ENCODE data around the gene LY86. TPM values are rescaled to one million over a fixed set of nuclear protein-coding genes. Genes with fewer than 3 reads are reported as not detected.

The LY86 gene
- total and polyA plus RNA-seq, 9 of the 15 experiments (the other 6 are each of a cell fraction or from before 2014, with no cell fraction given) = 0.08 to 0.20 TPM; not detected in 7

DNA sequence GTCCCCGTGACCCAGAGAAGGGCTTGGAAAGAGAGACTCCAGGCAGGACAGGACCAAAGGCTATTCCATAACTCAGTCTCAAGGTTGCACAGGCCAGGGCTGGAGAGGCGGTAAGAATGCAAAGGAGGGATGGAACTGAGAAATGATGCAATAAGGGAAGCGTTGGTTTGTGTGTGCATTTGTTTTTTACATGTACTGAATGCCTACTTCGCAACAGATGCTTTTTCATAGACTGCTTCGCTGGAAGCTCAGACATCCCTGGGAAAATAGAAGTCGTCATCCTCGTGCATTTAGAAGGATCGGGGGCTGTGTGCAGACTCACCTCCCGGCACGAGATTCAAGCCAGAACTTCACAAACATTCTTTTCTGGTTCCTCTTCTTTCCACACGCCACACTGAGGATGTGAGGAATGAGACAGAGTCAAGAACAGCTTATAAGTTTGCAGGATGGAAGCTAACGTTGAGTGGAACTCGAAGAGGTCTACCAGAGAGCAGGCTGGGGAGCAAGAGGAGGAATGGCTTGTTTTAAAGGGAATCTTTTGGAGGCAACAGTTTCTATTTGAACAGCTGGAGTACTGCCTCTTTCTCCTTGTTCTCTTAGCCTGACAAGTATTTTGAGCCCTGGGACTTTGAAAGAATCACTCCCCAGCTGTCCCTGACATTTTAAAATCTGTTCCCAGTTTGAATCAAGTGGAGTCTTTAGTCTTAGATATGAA, 19.3 kb upstream of the LY86 start (continued):
- TF ChIP-seq, protein P1, sequence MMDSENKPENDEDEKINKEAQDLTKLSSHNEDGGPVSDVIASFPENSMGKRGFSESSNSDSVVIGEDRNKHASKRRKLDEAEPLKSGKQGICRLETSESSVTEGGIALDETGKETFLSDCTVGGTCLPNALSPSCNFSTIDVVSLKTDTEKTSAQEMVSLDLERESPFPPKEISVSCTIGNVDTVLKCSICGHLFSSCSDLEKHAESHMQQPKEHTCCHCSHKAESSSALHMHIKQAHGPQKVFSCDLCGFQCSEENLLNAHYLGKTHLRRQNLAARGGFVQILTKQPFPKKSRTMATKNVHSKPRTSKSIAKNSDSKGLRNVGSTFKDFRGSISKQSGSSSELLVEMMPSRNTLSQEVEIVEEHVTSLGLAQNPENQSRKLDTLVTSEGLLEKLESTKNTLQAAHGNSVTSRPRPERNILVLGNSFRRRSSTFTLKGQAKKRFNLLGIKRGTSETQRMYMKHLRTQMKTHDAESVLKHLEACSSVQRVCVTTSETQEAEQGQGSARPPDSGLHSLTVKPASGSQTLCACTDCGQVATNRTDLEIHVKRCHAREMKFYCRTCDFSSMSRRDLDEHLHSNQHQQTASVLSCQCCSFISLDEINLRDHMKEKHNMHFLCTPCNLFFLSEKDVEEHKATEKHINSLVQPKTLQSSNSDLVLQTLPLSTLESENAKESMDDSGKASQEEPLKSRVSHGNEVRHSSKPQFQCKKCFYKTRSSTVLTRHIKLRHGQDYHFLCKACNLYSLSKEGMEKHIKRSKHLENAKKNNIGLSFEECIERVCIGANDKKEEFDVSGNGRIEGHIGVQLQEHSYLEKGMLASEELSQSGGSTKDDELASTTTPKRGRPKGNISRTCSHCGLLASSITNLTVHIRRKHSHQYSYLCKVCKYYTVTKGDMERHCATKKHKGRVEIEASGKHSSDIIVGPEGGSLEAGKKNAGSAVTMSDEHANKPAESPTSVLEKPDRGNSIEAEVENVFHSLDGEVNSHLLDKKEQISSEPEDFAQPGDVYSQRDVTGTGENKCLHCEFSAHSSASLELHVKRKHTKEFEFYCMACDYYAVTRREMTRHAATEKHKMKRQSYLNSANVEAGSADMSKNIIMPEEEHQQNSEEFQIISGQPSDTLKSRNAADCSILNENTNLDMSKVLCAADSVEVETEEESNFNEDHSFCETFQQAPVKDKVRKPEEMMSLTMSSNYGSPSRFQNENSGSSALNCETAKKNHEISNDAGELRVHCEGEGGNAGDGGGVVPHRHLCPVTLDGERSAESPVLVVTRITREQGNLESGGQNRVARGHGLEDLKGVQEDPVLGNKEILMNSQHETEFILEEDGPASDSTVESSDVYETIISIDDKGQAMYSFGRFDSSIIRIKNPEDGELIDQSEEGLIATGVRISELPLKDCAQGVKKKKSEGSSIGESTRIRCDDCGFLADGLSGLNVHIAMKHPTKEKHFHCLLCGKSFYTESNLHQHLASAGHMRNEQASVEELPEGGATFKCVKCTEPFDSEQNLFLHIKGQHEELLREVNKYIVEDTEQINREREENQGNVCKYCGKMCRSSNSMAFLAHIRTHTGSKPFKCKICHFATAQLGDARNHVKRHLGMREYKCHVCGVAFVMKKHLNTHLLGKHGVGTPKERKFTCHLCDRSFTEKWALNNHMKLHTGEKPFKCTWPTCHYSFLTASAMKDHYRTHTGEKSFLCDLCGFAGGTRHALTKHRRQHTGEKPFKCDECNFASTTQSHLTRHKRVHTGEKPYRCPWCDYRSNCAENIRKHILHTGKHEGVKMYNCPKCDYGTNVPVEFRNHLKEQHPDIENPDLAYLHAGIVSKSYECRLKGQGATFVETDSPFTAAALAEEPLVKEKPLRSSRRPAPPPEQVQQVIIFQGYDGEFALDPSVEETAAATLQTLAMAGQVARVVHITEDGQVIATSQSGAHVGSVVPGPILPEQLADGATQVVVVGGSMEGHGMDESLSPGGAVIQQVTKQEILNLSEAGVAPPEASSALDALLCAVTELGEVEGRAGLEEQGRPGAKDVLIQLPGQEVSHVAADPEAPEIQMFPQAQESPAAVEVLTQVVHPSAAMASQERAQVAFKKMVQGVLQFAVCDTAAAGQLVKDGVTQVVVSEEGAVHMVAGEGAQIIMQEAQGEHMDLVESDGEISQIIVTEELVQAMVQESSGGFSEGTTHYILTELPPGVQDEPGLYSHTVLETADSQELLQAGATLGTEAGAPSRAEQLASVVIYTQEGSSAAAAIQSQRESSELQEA (IDR thresholded peaks at IDR 0.05; ENCODE audit: low read depth) = no peak
- TF ChIP-seq, protein P2, sequence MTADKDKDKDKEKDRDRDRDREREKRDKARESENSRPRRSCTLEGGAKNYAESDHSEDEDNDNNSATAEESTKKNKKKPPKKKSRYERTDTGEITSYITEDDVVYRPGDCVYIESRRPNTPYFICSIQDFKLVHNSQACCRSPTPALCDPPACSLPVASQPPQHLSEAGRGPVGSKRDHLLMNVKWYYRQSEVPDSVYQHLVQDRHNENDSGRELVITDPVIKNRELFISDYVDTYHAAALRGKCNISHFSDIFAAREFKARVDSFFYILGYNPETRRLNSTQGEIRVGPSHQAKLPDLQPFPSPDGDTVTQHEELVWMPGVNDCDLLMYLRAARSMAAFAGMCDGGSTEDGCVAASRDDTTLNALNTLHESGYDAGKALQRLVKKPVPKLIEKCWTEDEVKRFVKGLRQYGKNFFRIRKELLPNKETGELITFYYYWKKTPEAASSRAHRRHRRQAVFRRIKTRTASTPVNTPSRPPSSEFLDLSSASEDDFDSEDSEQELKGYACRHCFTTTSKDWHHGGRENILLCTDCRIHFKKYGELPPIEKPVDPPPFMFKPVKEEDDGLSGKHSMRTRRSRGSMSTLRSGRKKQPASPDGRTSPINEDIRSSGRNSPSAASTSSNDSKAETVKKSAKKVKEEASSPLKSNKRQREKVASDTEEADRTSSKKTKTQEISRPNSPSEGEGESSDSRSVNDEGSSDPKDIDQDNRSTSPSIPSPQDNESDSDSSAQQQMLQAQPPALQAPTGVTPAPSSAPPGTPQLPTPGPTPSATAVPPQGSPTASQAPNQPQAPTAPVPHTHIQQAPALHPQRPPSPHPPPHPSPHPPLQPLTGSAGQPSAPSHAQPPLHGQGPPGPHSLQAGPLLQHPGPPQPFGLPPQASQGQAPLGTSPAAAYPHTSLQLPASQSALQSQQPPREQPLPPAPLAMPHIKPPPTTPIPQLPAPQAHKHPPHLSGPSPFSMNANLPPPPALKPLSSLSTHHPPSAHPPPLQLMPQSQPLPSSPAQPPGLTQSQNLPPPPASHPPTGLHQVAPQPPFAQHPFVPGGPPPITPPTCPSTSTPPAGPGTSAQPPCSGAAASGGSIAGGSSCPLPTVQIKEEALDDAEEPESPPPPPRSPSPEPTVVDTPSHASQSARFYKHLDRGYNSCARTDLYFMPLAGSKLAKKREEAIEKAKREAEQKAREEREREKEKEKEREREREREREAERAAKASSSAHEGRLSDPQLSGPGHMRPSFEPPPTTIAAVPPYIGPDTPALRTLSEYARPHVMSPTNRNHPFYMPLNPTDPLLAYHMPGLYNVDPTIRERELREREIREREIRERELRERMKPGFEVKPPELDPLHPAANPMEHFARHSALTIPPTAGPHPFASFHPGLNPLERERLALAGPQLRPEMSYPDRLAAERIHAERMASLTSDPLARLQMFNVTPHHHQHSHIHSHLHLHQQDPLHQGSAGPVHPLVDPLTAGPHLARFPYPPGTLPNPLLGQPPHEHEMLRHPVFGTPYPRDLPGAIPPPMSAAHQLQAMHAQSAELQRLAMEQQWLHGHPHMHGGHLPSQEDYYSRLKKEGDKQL (CRISPR knock-in tag; IDR thresholded peaks at IDR 0.05; ENCODE audit: borderline replicate concordance) = no peak
- TF ChIP-seq, protein P3, sequence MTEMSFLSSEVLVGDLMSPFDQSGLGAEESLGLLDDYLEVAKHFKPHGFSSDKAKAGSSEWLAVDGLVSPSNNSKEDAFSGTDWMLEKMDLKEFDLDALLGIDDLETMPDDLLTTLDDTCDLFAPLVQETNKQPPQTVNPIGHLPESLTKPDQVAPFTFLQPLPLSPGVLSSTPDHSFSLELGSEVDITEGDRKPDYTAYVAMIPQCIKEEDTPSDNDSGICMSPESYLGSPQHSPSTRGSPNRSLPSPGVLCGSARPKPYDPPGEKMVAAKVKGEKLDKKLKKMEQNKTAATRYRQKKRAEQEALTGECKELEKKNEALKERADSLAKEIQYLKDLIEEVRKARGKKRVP (CRISPR knock-in tag; IDR thresholded peaks at IDR 0.05) = peak; percentile 84
- TF ChIP-seq L3MBTL2 (IDR thresholded peaks at IDR 0.05) (peak; percentile 28; the same call in 1 of the 2 replicates), ZSCAN32 (CRISPR knock-in tag; IDR thresholded peaks at IDR 0.05) (peak; percentile 76; the same call in 1 of the 2 replicates)
- TF ChIP-seq, protein P4, sequence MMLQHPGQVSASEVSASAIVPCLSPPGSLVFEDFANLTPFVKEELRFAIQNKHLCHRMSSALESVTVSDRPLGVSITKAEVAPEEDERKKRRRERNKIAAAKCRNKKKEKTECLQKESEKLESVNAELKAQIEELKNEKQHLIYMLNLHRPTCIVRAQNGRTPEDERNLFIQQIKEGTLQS (IDR thresholded peaks at IDR 0.05) = peak; percentile 70
- TF ChIP-seq, protein P4 (CRISPR knock-in tag; conservative IDR thresholded peaks at IDR 0.05) = no peak
